ENCODE measurements around the gene WNT6. TPM values are rescaled to one million over a fixed set of nuclear protein-coding genes. Genes with fewer than 3 reads are reported as not detected.

Gene WNT6
- total RNA-seq, 2 donors from 2014 or later = 0.23 to 0.24 TPM

- intact Hi-C loops (cut with DNase I) = no loop called here
- DNase-seq (ENCODE audit: low spot score) = no peak
Measured at GRCh38 chr2:218897394-218898108, 37.9 kb downstream of the WNT6 start.

GRCh38 chr2:218898109-218898878 lies 38.7 kb downstream of the WNT6 start:
- intact Hi-C loops (cut with DNase I) = no loop called here
- DNase-seq (ENCODE audit: low spot score) = no peak

- intact Hi-C loops (cut with DNase I) = no loop called here
- no peak for DNase-seq (ENCODE audit: low spot score)
Measured at GRCh38 chr2:218899147-218899546, 39.5 kb downstream of the WNT6 start.

GRCh38 chr2:218902427-218902826 lies 42.8 kb downstream of the WNT6 start:
- intact Hi-C loops (cut with DNase I) = no loop called here
- DNase-seq (ENCODE audit: low spot score) = no peak

GRCh38 chr2:218904176-218904575 lies 44.6 kb downstream of the WNT6 start:
- no peak for DNase-seq (ENCODE audit: low spot score)
- intact Hi-C loops (cut with DNase I) = no loop called here

GRCh38 chr2:218908721-218909619 lies 49.4 kb downstream of the WNT6 start:
- DNase-seq (ENCODE audit: low spot score) = peak; percentile 96

GRCh38 chr2:218910741-218911140 lies 51.1 kb downstream of the WNT6 start:
- DNase-seq (ENCODE audit: low spot score) = no peak

More at GRCh38 chr2:218908721-218909619, 49.4 kb downstream of the WNT6 start:
- intact Hi-C loops (cut with DNase I) = no loop called here

GRCh38 chr2:218920504-218920903 lies 60.9 kb downstream of the WNT6 start:
- no peak for DNase-seq (ENCODE audit: low spot score)
- intact Hi-C loops (cut with DNase I) = no loop called here

More at GRCh38 chr2:218910741-218911140, 51.1 kb downstream of the WNT6 start:
- intact Hi-C loops (cut with DNase I) = no loop called here

Small RNA genes within 50 kb of the gene (microRNA-seq; reads per million reads assigned to microRNA genes)
- 0 reads per million in 2 donors for gene MIR9500 (ENCODE audit: borderline microRNAs expressed in 2 of 2)

Other genes with a start within 250 kb of the WNT6 start
- gene ZNF142, start 200.2 kb upstream of the WNT6 start, total RNA-seq = 10 to 100 TPM; 19.4 to 23.7 TPM
- 10 to 100 TPM; 24.6 to 32.3 TPM for gene BCS1L, start 200.1 kb upstream of the WNT6 start, total RNA-seq
- 10 to 100 TPM; 21.2 to 24.3 TPM for gene RNF25, start 187.8 kb upstream of the WNT6 start, total RNA-seq
- 10 to 100 TPM; 16.1 to 22.3 TPM for gene STK36, start 187.7 kb upstream of the WNT6 start, total RNA-seq
- gene TTLL4, start 149.0 kb upstream of the WNT6 start, total RNA-seq = 10 to 100 TPM; 14.6 to 17.5 TPM
- 10 to 100 TPM in 1 of 2 donors, 1 to 10 TPM in 1; 9.0 to 18.7 TPM for gene CYP27A1, start 77.7 kb upstream of the WNT6 start, total RNA-seq
- under 1 TPM in 1 of 2 donors, not detected in 1; 0.23 TPM for gene PRKAG3, start 28.0 kb upstream of the WNT6 start, total RNA-seq
- not detected for gene WNT10A, start 21.0 kb downstream of the WNT6 start, total RNA-seq
- gene CDK5R2, start 99.9 kb downstream of the WNT6 start, total RNA-seq = not detected
- gene FEV, start 125.4 kb downstream of the WNT6 start, total RNA-seq = not detected
- not detected for gene CRYBA2, start 133.6 kb downstream of the WNT6 start, total RNA-seq
- not detected for gene CFAP65, start 181.7 kb downstream of the WNT6 start, total RNA-seq
- gene IHH, start 201.1 kb downstream of the WNT6 start, total RNA-seq = not detected